Breast epithelium (tissue), 3 donors: ENCODE measurements around the gene IGFN1.

ENCODE experiments used
- CTCF ChIP-seq, 3 donors: fragments of 450-650 bp; IDR thresholded peaks; one replicate each; pipeline ENCODE4 v1.5.1; 2016 to 2017; ENCODE audit warnings: antibody characterized with exemption in 3 of 3, mild to moderate bottlenecking in 3 of 3, moderate library complexity in 3 of 3
- POLR2A ChIP-seq: fragments of 450-650 bp; IDR thresholded peaks from one replicate; pipeline ENCODE4 v1.6.1; 2016; ENCODE audit warnings: antibody characterized with exemption, mild to moderate bottlenecking, moderate library complexity

GRCh38 chr1:201251411-201251810 is 60.8 kb downstream of the IGFN1 start:
- TF ChIP-seq POLR2A (no peak), CTCF (IDR thresholded peaks at IDR 0.05) (no peak)
